Measurements from ENCODE around the gene NAA11.
A peak's percentile ranks its signal among the peaks of the same experiment; 100 is the strongest.

The NAA11 gene

DNA sequence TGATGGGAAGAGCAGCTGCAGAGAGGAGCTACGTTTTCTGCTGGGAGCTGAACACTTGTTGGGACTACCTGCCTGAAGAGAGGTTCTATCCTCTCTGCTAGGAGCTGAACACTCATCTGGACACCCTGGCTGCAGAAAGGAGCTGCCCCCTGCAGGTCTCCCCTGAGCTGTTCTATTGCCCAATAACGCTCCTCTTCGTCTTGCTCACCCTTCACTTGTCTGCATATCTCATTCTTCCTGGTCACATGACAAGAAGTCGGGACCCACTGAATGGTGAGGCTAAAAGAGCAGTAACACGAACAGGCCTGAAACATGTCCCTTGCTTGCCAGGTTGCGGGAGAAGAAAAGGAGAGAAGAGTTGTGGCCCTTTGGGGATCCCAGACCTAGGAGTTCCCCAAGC lies 27.8 kb downstream of the NAA11 start:
- H3K27me3 ChIP-seq (ENCODE audit: control insufficient read depth in 3 of 3, insufficient read depth in 3 of 3, low read depth in 1 of 3, low read length in 3 of 3): no peaks in the 10 kb centered on the region
- DNase-seq (ENCODE audit: low spot score): no peak
- H3K79me1 ChIP-seq (ENCODE audit: low read depth, low read length): no peaks in the 10 kb centered on the region
- no peak overlapping the region for H3K9ac ChIP-seq (ENCODE audit: low read depth, low read length, poor library complexity)
- H2AFZ ChIP-seq (ENCODE audit: low read length): peak overlapping the region; percentile 5
- no peak overlapping the region for H3K4me2 ChIP-seq (ENCODE audit: insufficient read depth, low read length, poor library complexity, severe bottlenecking)
- peak overlapping the region; percentile 75 for H2AK5ac ChIP-seq (ENCODE audit: low read depth, low read length)
- WGBS, 2 donors (ENCODE audit: extremely low coverage in 2 of 2, insufficient read length in 2 of 2, insufficient replicate concordance in 1 of 2): no CpG with 5 or more reads among the region's 6 CpGs
- peak overlapping the region; percentile 8 for H2BK15ac ChIP-seq (ENCODE audit: low read length)
- no peak overlapping the region for H2BK120ac ChIP-seq (ENCODE audit: low read depth, low read length)
- H2BK5ac ChIP-seq (ENCODE audit: low read length): peak overlapping the region; percentile 60
- H4K91ac ChIP-seq (ENCODE audit: low read depth, low read length, poor library complexity): no peak overlapping the region
- peak overlapping the region; percentile 32 for H3K18ac ChIP-seq (ENCODE audit: low read length)
- no peaks in the 10 kb centered on the region for H3K4me1 ChIP-seq (ENCODE audit: control insufficient read depth in 2 of 2, insufficient read depth in 1 of 2, low read depth in 1 of 2, low read length in 2 of 2)
- peak overlapping the region; percentile 37 for H3K4ac ChIP-seq (ENCODE audit: low read length)
- H3K23ac ChIP-seq (ENCODE audit: low read depth, low read length, poor library complexity): no peak overlapping the region
- no peak overlapping the region for H4K8ac ChIP-seq (ENCODE audit: low read depth, low read length)
- no peaks in the 10 kb centered on the region for H3K9me3 ChIP-seq (replicated peaks in 1 of 2; ENCODE audit: control insufficient read depth in 2 of 2, insufficient read depth in 1 of 2, low read depth in 1 of 2, low read length in 2 of 2)
- H3K27ac ChIP-seq (replicated peaks; ENCODE audit: low read length): no peak overlapping the region
- H2BK12ac ChIP-seq (ENCODE audit: low read length): peak overlapping the region; percentile 73
- no peaks in the 10 kb centered on the region for H3K36me3 ChIP-seq (replicated peaks in 1 of 2; ENCODE audit: control insufficient read depth in 2 of 2, insufficient read depth in 2 of 2, low read length in 2 of 2)
- H3K4me3 ChIP-seq (ENCODE audit: low read length in 2 of 2): no peak overlapping the region
- no peak overlapping the region for H3K14ac ChIP-seq (ENCODE audit: low read length)

DNA sequence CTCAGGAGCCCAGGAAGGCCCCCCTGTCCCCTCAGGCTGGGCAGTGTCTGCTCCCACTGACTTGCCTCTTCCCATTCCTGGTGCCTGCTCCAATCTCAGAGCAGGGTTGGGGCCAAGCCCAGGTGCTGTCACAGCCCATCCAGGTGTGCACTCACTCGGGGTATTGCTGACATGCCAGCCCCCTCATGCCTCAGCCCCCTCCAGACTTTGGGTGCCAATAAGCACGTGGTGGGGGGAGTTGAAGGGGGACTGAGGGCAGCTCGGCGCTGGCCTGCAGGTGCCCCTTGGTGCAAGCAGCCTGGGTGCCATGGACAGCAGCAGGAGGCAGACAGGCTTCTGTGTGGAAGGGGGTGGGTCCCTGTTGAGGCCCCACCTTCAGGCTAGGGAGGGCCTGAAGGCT lies 28.4 kb downstream of the NAA11 start:
- Histone ChIP-seq H3K79me1 (ENCODE audit: low read depth, low read length) (no peaks in the 10 kb centered on the region), H3K9me3 (replicated peaks in 1 of 2; ENCODE audit: control insufficient read depth in 2 of 2, insufficient read depth in 1 of 2, low read depth in 1 of 2, low read length in 2 of 2) (no peaks in the 10 kb centered on the region), H3K14ac (ENCODE audit: low read length) (no peak overlapping the region), H3K23ac (ENCODE audit: low read depth, low read length, poor library complexity) (peak overlapping the region; percentile 35), H3K4me1 (ENCODE audit: control insufficient read depth in 2 of 2, insufficient read depth in 1 of 2, low read depth in 1 of 2, low read length in 2 of 2) (no peaks in the 10 kb centered on the region), H3K36me3 (replicated peaks in 1 of 2; ENCODE audit: control insufficient read depth in 2 of 2, insufficient read depth in 2 of 2, low read length in 2 of 2) (no peaks in the 10 kb centered on the region), H2BK120ac (ENCODE audit: low read depth, low read length) (peak overlapping the region; percentile 44), H4K8ac (ENCODE audit: low read depth, low read length) (peak overlapping the region; percentile 65), H2BK15ac (ENCODE audit: low read length) (peak overlapping the region; percentile 49), H2BK12ac (ENCODE audit: low read length) (peak overlapping the region; percentile 12), H3K9ac (ENCODE audit: low read depth, low read length, poor library complexity) (peak overlapping the region; percentile 44), H2BK5ac (ENCODE audit: low read length) (peak overlapping the region; percentile 62), H4K91ac (ENCODE audit: low read depth, low read length, poor library complexity) (no peak overlapping the region), H2AK5ac (ENCODE audit: low read depth, low read length) (peak overlapping the region; percentile 75), H2AFZ (ENCODE audit: low read length) (no peak overlapping the region), H3K4me3 (ENCODE audit: low read length in 2 of 2) (no peak overlapping the region), H3K4me2 (ENCODE audit: insufficient read depth, low read length, poor library complexity, severe bottlenecking) (no peak overlapping the region), H3K27me3 (ENCODE audit: control insufficient read depth in 3 of 3, insufficient read depth in 3 of 3, low read depth in 1 of 3, low read length in 3 of 3) (no peaks in the 10 kb centered on the region), H3K18ac (ENCODE audit: low read length) (peak overlapping the region; percentile 78), H3K27ac (replicated peaks; ENCODE audit: low read length) (no peak overlapping the region), H3K4ac (ENCODE audit: low read length) (no peak overlapping the region)
- WGBS, 2 donors (ENCODE audit: extremely low coverage in 2 of 2, insufficient read length in 2 of 2, insufficient replicate concordance in 1 of 2): no CpG with 5 or more reads among the region's 4 CpGs
- DNase-seq (ENCODE audit: low spot score): no peak

DNA sequence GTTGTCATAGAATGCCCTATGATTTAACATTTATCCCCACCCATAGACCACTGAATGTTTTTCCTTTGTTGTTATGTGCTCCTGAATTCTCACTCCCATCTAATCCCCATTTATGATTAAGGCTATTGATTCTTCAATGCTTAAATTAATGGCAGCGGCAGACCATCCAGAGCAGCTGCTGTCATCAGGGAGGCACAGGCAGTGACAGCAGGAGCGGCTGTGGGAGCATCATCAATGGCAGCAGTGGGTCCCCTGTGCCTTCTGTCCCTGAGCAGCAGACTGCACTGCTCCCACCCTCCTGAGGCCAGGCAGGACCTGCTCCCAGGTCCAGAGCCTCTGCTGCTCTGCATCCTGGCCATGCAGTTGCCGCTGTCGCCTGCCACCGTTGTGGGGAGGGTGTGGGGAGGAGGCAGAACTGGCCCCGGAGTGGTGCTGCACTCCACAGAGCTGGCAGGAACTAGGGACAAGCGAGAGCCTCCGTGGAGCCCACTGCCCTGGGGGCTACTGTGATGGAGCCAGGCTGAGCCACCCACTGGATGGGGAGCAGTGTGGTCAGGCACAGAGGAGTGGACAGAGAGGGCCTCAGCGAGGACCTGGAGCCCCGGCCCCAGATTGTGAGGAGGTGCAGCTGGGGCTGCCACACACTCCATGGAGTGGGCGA lies 29.0 kb downstream of the NAA11 start:
- Histone ChIP-seq H3K9ac (ENCODE audit: low read depth, low read length, poor library complexity) (no peak overlapping the region), H3K4me3 (ENCODE audit: low read length in 2 of 2) (no peak overlapping the region), H3K9me3 (replicated peaks in 1 of 2; ENCODE audit: control insufficient read depth in 2 of 2, insufficient read depth in 1 of 2, low read depth in 1 of 2, low read length in 2 of 2) (no peaks in the 10 kb centered on the region), H4K91ac (ENCODE audit: low read depth, low read length, poor library complexity) (peak overlapping the region; percentile 65), H3K4ac (ENCODE audit: low read length) (no peak overlapping the region), H3K36me3 (replicated peaks in 1 of 2; ENCODE audit: control insufficient read depth in 2 of 2, insufficient read depth in 2 of 2, low read length in 2 of 2) (no peaks in the 10 kb centered on the region), H3K4me1 (ENCODE audit: control insufficient read depth in 2 of 2, insufficient read depth in 1 of 2, low read depth in 1 of 2, low read length in 2 of 2) (no peaks in the 10 kb centered on the region), H3K23ac (ENCODE audit: low read depth, low read length, poor library complexity) (peak overlapping the region; percentile 50), H3K79me1 (ENCODE audit: low read depth, low read length) (no peaks in the 10 kb centered on the region), H3K18ac (ENCODE audit: low read length) (peak overlapping the region; percentile 91), H3K27me3 (ENCODE audit: control insufficient read depth in 3 of 3, insufficient read depth in 3 of 3, low read depth in 1 of 3, low read length in 3 of 3) (no peaks in the 10 kb centered on the region), H3K4me2 (ENCODE audit: insufficient read depth, low read length, poor library complexity, severe bottlenecking) (no peak overlapping the region), H2BK120ac (ENCODE audit: low read depth, low read length) (peak overlapping the region; percentile 44), H2AK5ac (ENCODE audit: low read depth, low read length) (peak overlapping the region; percentile 37), H2AFZ (ENCODE audit: low read length) (peak overlapping the region; percentile 44), H3K14ac (ENCODE audit: low read length) (no peak overlapping the region), H4K8ac (ENCODE audit: low read depth, low read length) (no peak overlapping the region), H2BK12ac (ENCODE audit: low read length) (peak overlapping the region; percentile 12), H2BK5ac (ENCODE audit: low read length) (peak overlapping the region; percentile 62), H2BK15ac (ENCODE audit: low read length) (peak overlapping the region; percentile 96), H3K27ac (replicated peaks; ENCODE audit: low read length) (no peak overlapping the region)
- WGBS, 2 donors (ENCODE audit: extremely low coverage in 2 of 2, insufficient read length in 2 of 2, insufficient replicate concordance in 1 of 2): no CpG with 5 or more reads among the region's 11 CpGs
- DNase-seq (ENCODE audit: low spot score): no peak

DNA sequence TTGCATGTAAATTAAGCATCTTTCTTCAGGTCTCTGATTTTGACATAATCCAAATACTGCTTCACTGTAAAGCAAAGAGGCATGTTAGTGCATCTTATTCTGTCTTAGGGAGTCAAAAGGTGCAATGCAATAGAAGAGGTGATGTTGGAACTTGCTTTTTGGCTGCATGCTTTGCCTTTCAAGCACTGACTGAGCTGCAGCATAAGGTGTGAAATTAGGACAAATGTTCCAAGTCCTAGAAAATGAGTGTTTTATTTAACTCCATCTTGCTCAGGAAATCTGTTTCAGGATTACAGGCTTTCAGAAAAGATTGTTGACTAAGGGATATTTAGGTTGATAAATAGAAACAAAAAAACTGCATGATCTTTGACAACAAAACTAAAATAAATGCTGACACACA lies 30.8 kb downstream of the NAA11 start:
- no peak overlapping the region for H3K27ac ChIP-seq (replicated peaks; ENCODE audit: low read length)
- no peak overlapping the region for H3K4ac ChIP-seq (ENCODE audit: low read length)
- no peaks in the 10 kb centered on the region for H3K36me3 ChIP-seq (replicated peaks in 1 of 2; ENCODE audit: control insufficient read depth in 2 of 2, insufficient read depth in 2 of 2, low read length in 2 of 2)
- no peaks in the 10 kb centered on the region for H3K79me1 ChIP-seq (ENCODE audit: low read depth, low read length)
- H4K8ac ChIP-seq (ENCODE audit: low read depth, low read length): no peak overlapping the region
- H3K14ac ChIP-seq (ENCODE audit: low read length): no peak overlapping the region
- no peaks in the 10 kb centered on the region for H3K27me3 ChIP-seq (ENCODE audit: control insufficient read depth in 3 of 3, insufficient read depth in 3 of 3, low read depth in 1 of 3, low read length in 3 of 3)
- H3K4me2 ChIP-seq (ENCODE audit: insufficient read depth, low read length, poor library complexity, severe bottlenecking): no peak overlapping the region
- no peak overlapping the region for H3K18ac ChIP-seq (ENCODE audit: low read length)
- H3K4me3 ChIP-seq (ENCODE audit: low read length in 2 of 2): no peak overlapping the region
- no peak for DNase-seq (ENCODE audit: low spot score)
- no peak overlapping the region for H2BK120ac ChIP-seq (ENCODE audit: low read depth, low read length)
- H3K9ac ChIP-seq (ENCODE audit: low read depth, low read length, poor library complexity): no peak overlapping the region
- H3K9me3 ChIP-seq (replicated peaks in 1 of 2; ENCODE audit: control insufficient read depth in 2 of 2, insufficient read depth in 1 of 2, low read depth in 1 of 2, low read length in 2 of 2): no peaks in the 10 kb centered on the region
- no peak overlapping the region for H4K91ac ChIP-seq (ENCODE audit: low read depth, low read length, poor library complexity)
- H2AK5ac ChIP-seq (ENCODE audit: low read depth, low read length): no peak overlapping the region
- no peak overlapping the region for H2BK12ac ChIP-seq (ENCODE audit: low read length)
- no peak overlapping the region for H3K23ac ChIP-seq (ENCODE audit: low read depth, low read length, poor library complexity)
- no peak overlapping the region for H2BK15ac ChIP-seq (ENCODE audit: low read length)
- no peak overlapping the region for H2BK5ac ChIP-seq (ENCODE audit: low read length)
- H3K4me1 ChIP-seq (ENCODE audit: control insufficient read depth in 2 of 2, insufficient read depth in 1 of 2, low read depth in 1 of 2, low read length in 2 of 2): no peaks in the 10 kb centered on the region
- H2AFZ ChIP-seq (ENCODE audit: low read length): no peak overlapping the region

Measured in neuronal stem cell (in vitro differentiated cells).